ENCODE results near the gene RMRP.
"Not testable (repeated sequence)": the region's sequence is repeated elsewhere in the genome, so short reads cannot be mapped to it uniquely, and the experiment has no call there.

Gene RMRP

DNA sequence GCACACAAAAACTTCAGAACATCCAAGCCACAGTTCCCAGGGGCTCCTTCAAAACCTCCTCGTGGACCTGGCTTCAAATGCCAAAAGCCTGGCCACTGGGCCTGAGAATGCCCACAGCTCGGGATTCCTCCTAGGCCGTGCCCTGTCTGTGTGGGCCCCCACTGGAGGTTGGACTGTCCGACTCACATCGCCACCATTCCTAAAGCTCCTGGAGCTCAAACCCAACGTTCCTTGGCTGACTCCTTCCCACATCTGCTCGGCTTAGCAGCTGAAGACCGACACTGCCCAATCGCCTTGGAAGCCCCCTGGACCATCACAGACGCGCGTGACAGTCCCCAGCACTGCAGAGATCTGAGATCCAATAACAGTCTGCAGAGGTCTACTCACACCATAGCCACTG, 14.8 kb downstream of the RMRP start:
- no peak overlapping the region for H3K4me3 ChIP-seq (ENCODE audit: low read depth, low read length)
- DNase-seq (ENCODE audit: low read depth), result no peak
- TF ChIP-seq, protein P1, sequence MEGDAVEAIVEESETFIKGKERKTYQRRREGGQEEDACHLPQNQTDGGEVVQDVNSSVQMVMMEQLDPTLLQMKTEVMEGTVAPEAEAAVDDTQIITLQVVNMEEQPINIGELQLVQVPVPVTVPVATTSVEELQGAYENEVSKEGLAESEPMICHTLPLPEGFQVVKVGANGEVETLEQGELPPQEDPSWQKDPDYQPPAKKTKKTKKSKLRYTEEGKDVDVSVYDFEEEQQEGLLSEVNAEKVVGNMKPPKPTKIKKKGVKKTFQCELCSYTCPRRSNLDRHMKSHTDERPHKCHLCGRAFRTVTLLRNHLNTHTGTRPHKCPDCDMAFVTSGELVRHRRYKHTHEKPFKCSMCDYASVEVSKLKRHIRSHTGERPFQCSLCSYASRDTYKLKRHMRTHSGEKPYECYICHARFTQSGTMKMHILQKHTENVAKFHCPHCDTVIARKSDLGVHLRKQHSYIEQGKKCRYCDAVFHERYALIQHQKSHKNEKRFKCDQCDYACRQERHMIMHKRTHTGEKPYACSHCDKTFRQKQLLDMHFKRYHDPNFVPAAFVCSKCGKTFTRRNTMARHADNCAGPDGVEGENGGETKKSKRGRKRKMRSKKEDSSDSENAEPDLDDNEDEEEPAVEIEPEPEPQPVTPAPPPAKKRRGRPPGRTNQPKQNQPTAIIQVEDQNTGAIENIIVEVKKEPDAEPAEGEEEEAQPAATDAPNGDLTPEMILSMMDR (conservative IDR thresholded peaks at IDR 0.05; ENCODE audit: low read depth, low read length), result no peak

DNA sequence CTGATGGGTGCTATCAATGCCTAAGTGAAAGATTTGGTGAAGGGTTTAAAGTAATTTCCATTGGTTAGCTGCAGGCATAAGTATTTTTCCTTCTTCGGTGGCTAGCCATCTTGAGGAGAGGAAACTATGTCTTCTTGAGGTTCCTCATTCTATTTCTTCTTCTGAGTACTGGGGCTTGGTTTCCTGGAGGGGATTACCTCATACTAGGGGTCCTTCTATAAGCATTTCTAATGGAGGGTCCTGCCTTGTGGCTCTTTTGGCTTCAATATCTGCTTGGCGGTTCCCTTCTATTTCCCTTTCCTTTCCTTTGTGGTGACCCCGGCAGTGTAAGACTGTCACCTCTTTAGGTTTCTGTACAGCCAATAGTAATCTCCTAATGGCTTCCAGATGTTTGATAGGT, 16.3 kb downstream of the RMRP start:
- not testable (repeated sequence) for H3K4me3 ChIP-seq (ENCODE audit: low read depth, low read length); DNase-seq (ENCODE audit: low read depth)

DNA sequence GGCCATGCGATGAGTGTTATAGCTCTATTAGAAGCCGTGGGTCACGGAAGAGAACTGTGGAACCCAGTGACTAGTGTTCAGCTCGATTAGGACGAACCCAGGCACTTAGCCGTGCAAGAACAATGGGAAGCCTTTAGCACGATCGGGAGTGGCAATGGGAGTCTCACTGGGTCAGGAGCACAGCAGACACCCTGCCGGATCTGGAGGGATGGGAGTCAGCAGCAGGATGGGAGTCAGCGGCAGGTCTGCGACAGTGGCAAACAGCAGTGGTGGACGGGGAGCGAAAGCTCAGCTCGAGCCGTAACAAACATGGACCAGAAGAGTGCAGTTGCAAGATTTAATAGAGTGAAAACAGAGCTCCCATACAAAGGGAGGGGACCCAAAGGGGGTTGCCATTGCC, 17.4 kb downstream of the RMRP start:
- not testable (repeated sequence) for DNase-seq (ENCODE audit: low read depth); H3K4me3 ChIP-seq (ENCODE audit: low read depth, low read length)

DNA sequence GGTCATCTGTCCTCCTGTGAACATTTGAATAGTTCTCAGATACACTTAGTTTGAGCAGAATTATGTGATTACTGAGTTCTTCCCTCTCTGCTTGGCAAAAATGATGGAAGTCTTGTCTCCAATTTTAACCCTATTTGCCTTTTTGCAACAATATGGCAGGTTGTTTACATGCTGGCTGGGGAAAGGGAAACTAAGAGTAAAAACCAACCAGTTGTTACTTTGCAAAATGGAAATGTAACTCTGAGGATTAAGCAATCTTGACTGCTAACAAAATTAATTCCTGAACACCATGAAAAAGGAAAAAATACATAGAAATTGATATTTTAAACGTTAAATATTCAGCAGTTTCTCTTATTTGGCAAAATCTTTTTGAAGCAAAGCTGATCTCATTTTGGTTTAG, 18.2 kb downstream of the RMRP start:
- TF ChIP-seq, protein P1 (conservative IDR thresholded peaks at IDR 0.05; ENCODE audit: low read depth, low read length), result no peak
- H3K4me3 ChIP-seq (ENCODE audit: low read depth, low read length), result no peak overlapping the region
- no peak for DNase-seq (ENCODE audit: low read depth)

DNA sequence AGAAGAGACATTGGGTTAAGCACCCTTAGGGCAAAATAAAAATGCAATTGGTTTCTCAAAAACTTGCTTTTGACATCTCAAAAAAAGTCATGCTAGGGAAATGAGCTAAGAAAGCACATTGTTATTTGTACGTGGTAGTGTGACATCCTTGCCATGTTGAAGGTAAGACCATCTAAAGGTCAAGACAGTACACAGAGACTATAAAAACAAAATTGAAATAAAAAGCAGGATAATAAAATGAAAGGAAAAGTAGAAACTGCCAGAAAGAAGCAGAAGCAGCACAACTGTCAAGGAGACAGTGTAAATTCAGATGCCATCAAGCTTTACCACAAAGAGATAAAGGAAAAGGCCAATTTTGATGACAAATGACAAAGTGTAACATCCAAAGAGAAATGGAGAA, 18.6 kb downstream of the RMRP start:
- DNase-seq (ENCODE audit: low read depth), result not testable (repeated sequence)

DNA sequence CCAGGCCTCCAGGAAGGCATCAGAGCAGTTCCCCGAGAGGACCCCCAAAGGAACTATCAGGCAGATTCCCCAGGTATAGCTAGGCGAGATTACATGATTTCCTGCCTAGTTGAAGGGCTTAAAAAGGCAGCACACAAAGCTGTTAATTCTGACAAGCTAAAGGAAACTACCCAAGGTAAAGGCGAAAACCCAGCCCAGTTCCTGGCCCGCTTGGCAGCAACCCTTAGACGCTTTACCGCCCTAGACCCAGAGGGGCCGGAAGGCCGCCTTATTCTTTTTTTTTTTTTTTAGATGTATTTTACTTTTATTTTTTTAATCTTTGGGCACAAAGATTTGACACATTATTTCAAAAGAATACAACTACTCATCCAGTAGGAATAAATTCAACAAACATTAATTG, 19.1 kb downstream of the RMRP start:
- DNase-seq (ENCODE audit: low read depth); H3K4me3 ChIP-seq (ENCODE audit: low read depth, low read length): not testable (repeated sequence)

More for the DNA sequence above, 18.6 kb downstream of the RMRP start:
- H3K4me3 ChIP-seq (ENCODE audit: low read depth, low read length), result not testable (repeated sequence)

DNA sequence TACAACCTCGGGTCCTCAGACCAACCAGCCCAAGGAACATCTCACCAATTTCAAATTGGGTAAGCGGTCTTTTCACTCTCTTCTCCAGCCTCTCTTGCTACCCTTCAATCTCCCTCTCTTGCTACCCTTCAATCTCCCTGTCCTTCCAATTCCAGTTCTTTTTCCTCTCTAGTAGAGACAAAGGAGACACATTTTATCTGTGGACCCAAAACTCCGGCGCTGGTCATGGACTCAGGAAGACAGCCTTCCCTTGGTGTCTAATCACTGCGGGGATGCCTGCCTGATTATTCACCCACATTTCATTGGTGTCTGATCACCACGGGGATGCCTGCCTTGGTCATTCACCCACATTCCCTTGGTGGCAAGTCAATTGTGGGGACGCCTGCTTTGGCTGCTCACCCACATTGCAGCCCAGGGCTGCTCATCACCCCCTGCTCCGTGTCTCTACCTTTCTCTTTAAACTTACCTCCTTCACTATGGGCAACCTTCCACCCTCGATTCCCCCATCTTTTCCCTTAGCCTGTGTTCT, 20.3 kb downstream of the RMRP start:
- H3K4me3 ChIP-seq (ENCODE audit: low read depth, low read length); DNase-seq (ENCODE audit: low read depth): not testable (repeated sequence)

DNA sequence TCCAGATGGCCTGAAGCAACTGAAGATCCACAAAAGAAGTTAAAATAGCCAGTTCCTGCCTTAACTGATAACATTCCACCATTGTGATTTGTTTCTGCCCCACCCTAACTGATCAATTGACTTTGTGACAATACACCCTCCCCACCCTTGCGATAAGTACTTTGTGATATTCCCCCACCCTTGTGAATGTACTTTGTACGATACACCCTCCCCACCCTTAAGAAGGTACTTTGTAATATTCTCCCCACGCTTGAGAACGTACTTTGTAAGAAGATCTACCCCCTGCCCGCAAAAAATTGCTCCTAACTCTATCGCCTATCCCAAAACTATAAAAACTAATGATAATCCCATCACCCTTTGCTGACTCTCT, 21.0 kb downstream of the RMRP start:
- H3K4me3 ChIP-seq (ENCODE audit: low read depth, low read length); DNase-seq (ENCODE audit: low read depth): not testable (repeated sequence)

DNA sequence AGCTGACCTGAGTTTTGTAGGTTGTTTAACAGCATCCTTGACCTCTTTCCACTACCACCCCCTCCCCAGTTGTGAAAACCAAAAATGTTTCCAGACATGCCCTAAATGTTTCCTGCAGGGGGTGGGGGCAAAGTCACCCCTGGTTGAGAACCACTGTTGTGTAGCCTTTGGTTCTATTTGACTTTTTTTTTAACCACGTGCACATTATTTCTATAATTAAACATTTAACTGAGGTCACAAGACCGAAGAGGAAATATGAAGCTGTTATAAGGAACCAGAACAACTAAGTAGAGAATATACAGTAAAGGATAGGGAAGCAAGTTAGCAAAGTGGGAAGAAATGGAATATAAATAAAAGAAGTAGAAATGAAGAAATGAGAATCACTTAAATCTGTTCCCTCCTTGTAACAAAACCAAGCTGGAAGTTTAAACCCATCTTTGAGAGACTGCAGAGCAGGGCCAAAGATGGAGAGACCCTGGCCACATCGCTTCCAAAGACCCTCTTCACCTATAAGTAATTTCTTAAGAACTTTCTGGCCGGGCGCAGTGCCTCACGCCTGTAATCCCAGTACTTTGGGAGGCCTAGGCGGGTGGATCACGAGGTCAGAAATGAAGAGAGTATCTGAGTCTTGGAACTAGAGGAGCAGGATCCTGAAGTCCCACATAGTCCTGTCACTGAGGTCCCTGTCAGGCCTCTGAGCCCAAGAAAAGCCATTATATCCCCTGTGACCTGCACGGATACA, 21.5 kb downstream of the RMRP start:
- DNase-seq (ENCODE audit: low read depth), result no peak
- TF ChIP-seq, protein P1 (conservative IDR thresholded peaks at IDR 0.05; ENCODE audit: low read depth, low read length), result no peak
- no peak overlapping the region for H3K4me3 ChIP-seq (ENCODE audit: low read depth, low read length)

DNA sequence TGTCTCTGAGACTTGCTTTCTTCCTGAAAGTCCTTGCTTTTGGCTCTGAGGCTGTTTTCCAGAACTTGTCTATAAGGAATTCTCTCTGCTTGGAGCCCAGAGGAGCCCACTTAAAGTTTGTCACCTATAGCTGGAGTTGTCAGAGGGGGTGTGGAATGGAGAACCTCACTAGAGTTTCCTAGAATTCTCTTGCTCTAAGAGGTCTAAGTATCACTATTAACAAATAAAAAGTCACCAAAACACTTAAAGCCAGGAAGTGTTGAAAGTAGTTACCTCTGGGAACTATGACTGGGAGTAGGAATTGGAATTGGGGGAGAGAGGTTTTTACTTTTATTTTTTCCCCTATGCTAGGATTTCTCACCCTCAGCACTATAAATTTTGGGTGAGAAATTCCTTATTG, 22.1 kb downstream of the RMRP start:
- H3K4me3 ChIP-seq (ENCODE audit: low read depth, low read length), result no peak overlapping the region
- DNase-seq (ENCODE audit: low read depth), result no peak
- TF ChIP-seq, protein P1 (conservative IDR thresholded peaks at IDR 0.05; ENCODE audit: low read depth, low read length), result no peak
